ENCODE results near the gene MMP13. TPM values are rescaled to one million over a fixed set of nuclear protein-coding genes. Genes with fewer than 3 reads are reported as not detected.

Gene MMP13
- total and polyA plus RNA-seq, 9 of the 15 experiments (the other 6 are each of a cell fraction or from before 2014, with no cell fraction given), result not detected

GRCh38 chr11:102940714-102941588, 14.6 kb downstream of the MMP13 start:
- intact Hi-C loops (cut with micrococcal nuclease), result loop anchor here (1.0 to 10.0 kb wide), 2 partner anchors 136 to 208 kb away; no protein-coding TSS in a partner anchor
- ChIA-PET POLR2A (no interaction called here), CTCF (ENCODE audit: low intra/inter-chr PET ratio) (interaction anchor here (0.6 to 2.3 kb wide), 2 partner anchors 207 to 892 kb away, joined by 4 to 13 read pairs; no protein-coding TSS in a partner anchor)
- WGBS (ENCODE audit: insufficient coverage, low coverage, missing lambda C conversion rate), result 2% methylated on average over 10 of the region's 10 CpGs
- peak; percentile 44 to 63 (median 56) for DNase-seq (ENCODE audit: extremely low read depth in 1 of 4, low spot score in 3 of 4)
- H2AFZ ChIP-seq (ENCODE audit: low read depth, low read length), result no peak overlapping the region
- H3K79me2 ChIP-seq (ENCODE audit: control insufficient read depth, insufficient read depth, low read length), result no peaks in the 10 kb centered on the region
- no peaks in the 10 kb centered on the region for H3K9me1 ChIP-seq (ENCODE audit: control insufficient read depth, insufficient read depth, low read length)
- no peaks in the 10 kb centered on the region for H3K27me3 ChIP-seq (ENCODE audit: control insufficient read depth in 2 of 2, insufficient read depth in 2 of 2, low read length in 2 of 2)
- FAIRE-seq, result peak; percentile 85
- H3K27ac ChIP-seq (ENCODE audit: extremely low read depth, low read depth, low read length), result no peak overlapping the region
- no TSS peak for BruUV-seq (replicated peaks)
- H4K20me1 ChIP-seq (replicated peaks; ENCODE audit: control insufficient read depth, insufficient read depth, low read length), result no peaks in the 10 kb centered on the region
- H3K4me2 ChIP-seq (ENCODE audit: insufficient read depth, low read length), result no peak overlapping the region
- H3K9me3 ChIP-seq (replicated peaks; ENCODE audit: control insufficient read depth, insufficient read depth, low read depth, low read length), result no peaks in the 10 kb centered on the region
- no peak overlapping the region for H3K9ac ChIP-seq (ENCODE audit: insufficient read depth in 1 of 2, low read depth in 2 of 2, low read length in 2 of 2)
- H3K4me1 ChIP-seq (replicated peaks in 1 of 2; ENCODE audit: control insufficient read depth in 2 of 2, insufficient read depth in 2 of 2, low read length in 2 of 2), result no peaks in the 10 kb centered on the region
- in situ Hi-C loops (cut with MboI), result no loop called here
- ATAC-seq, result peak; percentile 91
- H3K4me3 ChIP-seq, result no peak overlapping the region
- no peaks in the 10 kb centered on the region for H3K36me3 ChIP-seq (ENCODE audit: control insufficient read depth, insufficient read depth, low read length)
- TF ChIP-seq, protein P1, sequence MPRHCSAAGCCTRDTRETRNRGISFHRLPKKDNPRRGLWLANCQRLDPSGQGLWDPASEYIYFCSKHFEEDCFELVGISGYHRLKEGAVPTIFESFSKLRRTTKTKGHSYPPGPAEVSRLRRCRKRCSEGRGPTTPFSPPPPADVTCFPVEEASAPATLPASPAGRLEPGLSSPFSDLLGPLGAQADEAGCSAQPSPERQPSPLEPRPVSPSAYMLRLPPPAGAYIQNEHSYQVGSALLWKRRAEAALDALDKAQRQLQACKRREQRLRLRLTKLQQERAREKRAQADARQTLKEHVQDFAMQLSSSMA (CRISPR knock-in tag; IDR thresholded peaks at IDR 0.05), result no peak
- TF ChIP-seq ZNF277 (CRISPR knock-in tag; IDR thresholded peaks at IDR 0.05; ENCODE audit: borderline replicate concordance) (no peak), REST (IDR thresholded peaks at IDR 0.05; ENCODE audit: borderline replicate concordance) (peak; percentile 44; the same call in 1 of the 2 replicates), REST (CRISPR knock-in tag; IDR thresholded peaks at IDR 0.05; ENCODE audit: low read depth) (no peak), LEF1 (IDR thresholded peaks at IDR 0.05) (no peak), SMC3 (conservative IDR thresholded peaks at IDR 0.05; ENCODE audit: insufficient read depth, low read depth, low read length) (0 out of 2 replicates have a peak, but pooled peaks have one; percentile 29), KAT8 (IDR thresholded peaks at IDR 0.05; ENCODE audit: low read depth) (no peak)
- TF ChIP-seq, protein P2, sequence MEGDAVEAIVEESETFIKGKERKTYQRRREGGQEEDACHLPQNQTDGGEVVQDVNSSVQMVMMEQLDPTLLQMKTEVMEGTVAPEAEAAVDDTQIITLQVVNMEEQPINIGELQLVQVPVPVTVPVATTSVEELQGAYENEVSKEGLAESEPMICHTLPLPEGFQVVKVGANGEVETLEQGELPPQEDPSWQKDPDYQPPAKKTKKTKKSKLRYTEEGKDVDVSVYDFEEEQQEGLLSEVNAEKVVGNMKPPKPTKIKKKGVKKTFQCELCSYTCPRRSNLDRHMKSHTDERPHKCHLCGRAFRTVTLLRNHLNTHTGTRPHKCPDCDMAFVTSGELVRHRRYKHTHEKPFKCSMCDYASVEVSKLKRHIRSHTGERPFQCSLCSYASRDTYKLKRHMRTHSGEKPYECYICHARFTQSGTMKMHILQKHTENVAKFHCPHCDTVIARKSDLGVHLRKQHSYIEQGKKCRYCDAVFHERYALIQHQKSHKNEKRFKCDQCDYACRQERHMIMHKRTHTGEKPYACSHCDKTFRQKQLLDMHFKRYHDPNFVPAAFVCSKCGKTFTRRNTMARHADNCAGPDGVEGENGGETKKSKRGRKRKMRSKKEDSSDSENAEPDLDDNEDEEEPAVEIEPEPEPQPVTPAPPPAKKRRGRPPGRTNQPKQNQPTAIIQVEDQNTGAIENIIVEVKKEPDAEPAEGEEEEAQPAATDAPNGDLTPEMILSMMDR (IDR thresholded peaks at IDR 0.05 in 2 of 3, conservative IDR thresholded peaks at IDR 0.05 in 1 of 3; ENCODE audit: insufficient read depth in 2 of 3, low read depth in 1 of 3, low read length in 3 of 3), result peak; percentile 58 to 72 (median 70); a peak in 5 of 6 replicates

Data from K562 (cell line).